ENCODE measurements around the gene KDM4C. TPM values are rescaled to one million over a fixed set of nuclear protein-coding genes. Genes with fewer than 3 reads are reported as not detected.

Gene KDM4C
- total RNA-seq, 2 experiments from 2014 or later: 60.1 to 61.3 TPM

DNA sequence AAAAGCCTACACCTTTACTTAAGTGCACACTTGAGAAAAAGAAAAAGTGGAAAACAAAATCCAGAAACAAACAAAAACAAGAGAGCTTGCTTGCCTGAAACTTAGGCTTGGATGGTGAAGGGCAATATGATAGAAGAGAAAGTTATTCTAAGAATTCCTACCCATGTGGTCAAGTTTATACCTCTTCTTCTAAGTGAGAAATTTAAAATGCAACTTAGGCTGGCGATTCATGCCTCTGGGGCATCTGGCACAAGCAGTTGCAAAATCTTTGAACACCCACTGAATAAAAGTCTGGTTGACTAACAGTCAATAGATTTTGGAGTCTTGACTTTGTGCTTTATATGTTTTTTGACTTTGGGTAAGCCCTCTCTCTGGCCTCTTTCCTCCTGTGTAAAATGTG is 239.6 kb downstream of the KDM4C start:
- H3K27me3 ChIP-seq (ENCODE audit: control insufficient read depth in 1 of 2, insufficient read depth in 2 of 2, low read length in 2 of 2): no peaks in the 10 kb centered on the region
- H3K9me3 ChIP-seq (ENCODE audit: control insufficient read depth in 1 of 2, insufficient read depth in 1 of 2, low read length in 2 of 2): no peaks in the 10 kb centered on the region
- ATAC-seq (ENCODE audit: poor library complexity): no peak
- Mint-ChIP-seq H3K4me1 (ENCODE audit: low read depth) (no peaks in the 10 kb centered on the region), H3K36me3 (ENCODE audit: low read depth) (peaks cover 87% of the 10 kb centered on the region), H3K27me3 (no peaks in the 10 kb centered on the region), H3K27ac (no peak overlapping the region), H3K9me3 (no peaks in the 10 kb centered on the region), H3K4me3 (no peak overlapping the region)
- ChIA-PET POLR2A (no interaction called here), CTCF (no interaction called here)
- TF ChIP-seq CTCF (IDR thresholded peaks at IDR 0.05): no peak
- H3K4me3 ChIP-seq (ENCODE audit: low read length): no peak overlapping the region
- DNase-seq: no peak
- intact Hi-C loops (cut with DNase I, micrococcal nuclease): no loop called here
- no peaks in the 10 kb centered on the region for H3K4me1 ChIP-seq (ENCODE audit: insufficient read depth, low read length)
- H3K27ac ChIP-seq (ENCODE audit: low read depth in 1 of 2, low read length in 2 of 2): no peak overlapping the region
- peaks cover 54% of the 10 kb centered on the region for H3K36me3 ChIP-seq (ENCODE audit: insufficient read depth, low read length)

DNA sequence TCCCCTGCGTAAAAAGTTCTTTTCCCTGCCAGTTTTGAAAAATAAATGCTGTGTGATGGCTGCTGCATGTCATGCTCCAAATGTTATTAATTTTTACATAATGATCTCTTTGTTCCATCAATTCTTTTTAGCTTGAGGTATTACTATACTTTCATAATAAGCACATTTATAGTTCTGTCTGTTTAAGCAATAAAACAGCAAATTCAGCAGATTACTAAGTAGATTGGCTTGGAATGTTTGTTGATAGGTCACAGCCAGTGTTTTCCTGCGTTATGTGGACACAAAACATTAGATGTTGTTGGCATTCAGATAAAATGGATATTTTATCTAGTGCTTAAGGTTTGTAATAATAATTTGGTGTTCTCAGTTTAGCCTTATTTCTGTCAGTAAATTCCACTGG is 242.0 kb downstream of the KDM4C start:
- no peak overlapping the region for H3K27ac Mint-ChIP-seq
- Histone ChIP-seq H3K4me1 (ENCODE audit: insufficient read depth, low read length) (no peaks in the 10 kb centered on the region), H3K36me3 (ENCODE audit: insufficient read depth, low read length) (peaks cover 47% of the 10 kb centered on the region), H3K9me3 (ENCODE audit: control insufficient read depth in 1 of 2, insufficient read depth in 1 of 2, low read length in 2 of 2) (no peaks in the 10 kb centered on the region), H3K27me3 (ENCODE audit: control insufficient read depth in 1 of 2, insufficient read depth in 2 of 2, low read length in 2 of 2) (no peaks in the 10 kb centered on the region), H3K4me3 (ENCODE audit: low read length) (no peak overlapping the region), H3K27ac (ENCODE audit: low read depth in 1 of 2, low read length in 2 of 2) (no peak overlapping the region)
- no peaks in the 10 kb centered on the region for H3K27me3 Mint-ChIP-seq
- H3K4me3 Mint-ChIP-seq: no peak overlapping the region
- ChIA-PET CTCF (no interaction called here), POLR2A (no interaction called here)
- intact Hi-C loops (cut with DNase I, micrococcal nuclease): loop anchor here in 1 of 2 experiments (10.0 kb wide), 1 partner anchor 525 kb away; no protein-coding TSS in a partner anchor
- peaks cover 83% of the 10 kb centered on the region for H3K36me3 Mint-ChIP-seq (ENCODE audit: low read depth)
- no peaks in the 10 kb centered on the region for H3K9me3 Mint-ChIP-seq
- no peak for TF ChIP-seq CTCF (IDR thresholded peaks at IDR 0.05)
- DNase-seq (no peak), ATAC-seq (ENCODE audit: poor library complexity) (no peak)
- H3K4me1 Mint-ChIP-seq (ENCODE audit: low read depth): no peaks in the 10 kb centered on the region

DNA sequence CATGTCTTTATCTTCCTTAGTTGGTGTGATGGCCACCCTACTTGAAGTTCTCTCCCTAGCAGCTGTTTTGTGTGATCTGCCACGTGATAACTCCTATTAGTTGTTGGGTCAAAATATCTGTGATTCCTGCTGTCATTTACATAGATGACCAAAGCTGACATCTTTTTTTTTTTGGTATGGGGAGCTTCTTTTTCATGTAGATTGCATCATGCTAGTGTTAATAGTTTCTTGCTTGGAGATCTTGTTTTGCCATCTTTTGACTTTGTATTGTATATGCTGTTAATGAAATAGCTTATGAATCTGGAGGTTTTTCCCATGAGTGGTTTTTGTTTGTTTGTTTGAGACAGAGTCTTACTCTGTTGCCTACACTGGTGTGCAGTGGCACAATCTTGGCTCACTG is 243.8 kb downstream of the KDM4C start:
- no peak overlapping the region for H3K4me3 Mint-ChIP-seq
- ChIA-PET POLR2A (no interaction called here), CTCF (no interaction called here)
- no peaks in the 10 kb centered on the region for H3K27me3 Mint-ChIP-seq
- no peaks in the 10 kb centered on the region for H3K9me3 ChIP-seq (ENCODE audit: control insufficient read depth in 1 of 2, insufficient read depth in 1 of 2, low read length in 2 of 2)
- no peak overlapping the region for H3K27ac Mint-ChIP-seq
- H3K4me1 Mint-ChIP-seq (ENCODE audit: low read depth): no peaks in the 10 kb centered on the region
- H3K27me3 ChIP-seq (ENCODE audit: control insufficient read depth in 1 of 2, insufficient read depth in 2 of 2, low read length in 2 of 2): no peaks in the 10 kb centered on the region
- TF ChIP-seq CTCF (IDR thresholded peaks at IDR 0.05): no peak
- no peaks in the 10 kb centered on the region for H3K9me3 Mint-ChIP-seq
- ATAC-seq (ENCODE audit: poor library complexity) (no peak), DNase-seq (no peak)
- peaks cover 31% of the 10 kb centered on the region for H3K36me3 ChIP-seq (ENCODE audit: insufficient read depth, low read length)
- no peak overlapping the region for H3K4me3 ChIP-seq (ENCODE audit: low read length)
- H3K36me3 Mint-ChIP-seq (ENCODE audit: low read depth): peaks cover 78% of the 10 kb centered on the region
- intact Hi-C loops (cut with DNase I, micrococcal nuclease): loop anchor here in 1 of 2 experiments (10.0 kb wide), 1 partner anchor 527 kb away; no protein-coding TSS in a partner anchor
- H3K27ac ChIP-seq (ENCODE audit: low read depth in 1 of 2, low read length in 2 of 2): no peak overlapping the region
- no peaks in the 10 kb centered on the region for H3K4me1 ChIP-seq (ENCODE audit: insufficient read depth, low read length)
